SHP77 (cell line): ENCODE data around the gene PPRC1.
"Not testable (repeated sequence)": the region's sequence is repeated elsewhere in the genome, so short reads cannot be mapped to it uniquely, and the experiment has no call there.

Source experiments
- DNase-seq, 2 experiments: peaks; one replicate each; lab custom pipeline; 2025; lab: John Stamatoyannopoulos, UW

The PPRC1 gene

GRCh38 chr10:102188941-102189898, 56.4 kb downstream of the PPRC1 start:
- not testable (repeated sequence) for DNase-seq

DNA sequence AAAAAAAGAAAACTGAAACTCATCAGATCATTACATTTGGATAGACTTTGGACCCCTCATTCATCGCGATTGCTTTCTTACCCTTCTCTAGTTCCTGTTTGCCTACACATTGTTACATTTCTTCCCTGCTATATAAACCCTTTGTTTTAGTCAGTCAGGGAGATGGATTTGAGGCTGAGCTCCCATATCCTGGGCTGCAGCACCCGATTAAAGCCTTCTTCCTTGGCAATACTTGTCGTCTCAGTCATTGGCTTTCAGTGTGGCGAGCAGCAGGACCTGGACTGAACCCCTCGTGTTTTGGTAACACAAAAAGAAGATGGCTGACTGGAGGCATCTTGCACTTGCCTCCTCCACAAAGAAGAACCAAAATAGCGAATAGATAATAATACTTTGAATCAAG, 59.1 kb downstream of the PPRC1 start:
- DNase-seq: no peak

DNA sequence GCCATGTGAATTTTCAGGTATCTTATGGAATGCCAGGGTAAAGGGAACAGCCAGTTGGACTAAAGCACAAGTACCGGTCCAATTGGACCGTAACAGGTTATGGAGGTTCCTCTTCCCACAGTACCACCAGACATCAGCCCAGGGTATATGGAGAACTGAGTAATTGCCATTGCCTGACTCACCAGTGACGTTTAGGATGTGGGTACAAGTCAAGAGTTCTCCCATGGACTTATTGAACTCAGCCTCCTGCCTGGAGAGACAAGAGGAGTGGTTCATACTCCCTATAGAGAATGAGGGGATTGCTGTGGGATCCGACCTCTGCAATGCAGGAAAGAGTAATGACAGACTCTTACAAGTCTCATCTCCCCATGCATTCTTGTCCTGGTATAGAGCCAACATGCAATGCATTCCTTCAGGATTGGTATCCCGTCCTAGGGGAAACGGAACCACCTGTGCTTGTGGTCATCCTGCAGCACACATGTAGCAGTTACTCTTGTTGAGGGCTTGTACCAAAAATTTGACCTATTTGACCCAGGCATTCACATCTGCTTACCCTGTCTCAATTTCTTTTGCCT, 62.5 kb downstream of the PPRC1 start:
- no peak for DNase-seq

- DNase-seq: no peak
These were observed 64.1 kb downstream of the PPRC1 start for GRCh38 chr10:102196893-102197292.

- no peak for DNase-seq
These were observed 65.2 kb downstream of the PPRC1 start for GRCh38 chr10:102198027-102198426.
